H9 (cell line): ENCODE results near the gene IFNAR2. TPM values are rescaled to one million over a fixed set of nuclear protein-coding genes. Genes with fewer than 3 reads are reported as not detected.

Experiments used
- DNase-seq: peaks from one replicate; pipeline ENCODE4 v3.0.0-alpha.2; 2017
- H2AFZ ChIP-seq: one replicate; pipeline ENCODE4 v1.6.1; 2013; ENCODE audit warnings: mild to moderate bottlenecking, low read length, control low read depth, moderate library complexity
- H2AK5ac ChIP-seq: 2 replicates; pipeline ENCODE4 v1.6.1; 2013; ENCODE audit warnings: low read length, control low read depth, mixed read lengths; ENCODE audit not compliant: insufficient read length
- H2BK120ac ChIP-seq: one replicate; pipeline ENCODE4 v1.6.1; 2013; ENCODE audit warnings: low read depth, mild to moderate bottlenecking, low read length, control low read depth, inconsistent platforms; ENCODE audit not compliant: poor library complexity, severe bottlenecking
- H2BK12ac ChIP-seq: 2 replicates; pipeline ENCODE4 v1.6.1; 2013; ENCODE audit warnings: low read length, control low read depth, mixed read lengths, low read depth; ENCODE audit not compliant: insufficient read length
- H2BK15ac ChIP-seq: 2 replicates; pipeline ENCODE4 v1.6.1; 2013; ENCODE audit warnings: low read depth, low read length, control low read depth
- H2BK20ac ChIP-seq: one replicate; pipeline ENCODE4 v1.6.1; 2013; ENCODE audit warnings: low read depth, mild to moderate bottlenecking, low read length, control low read depth, inconsistent platforms; ENCODE audit not compliant: poor library complexity, severe bottlenecking
- H2BK5ac ChIP-seq: 2 replicates; pipeline ENCODE4 v1.6.1; 2013; ENCODE audit warnings: low read length, control low read depth, mixed read lengths; ENCODE audit not compliant: insufficient read length
- H3K14ac ChIP-seq: 2 replicates; pipeline ENCODE4 v1.6.1; 2013; ENCODE audit warnings: low read length, control low read depth; ENCODE audit not compliant: insufficient read depth
- H3K18ac ChIP-seq: 2 replicates; pipeline ENCODE4 v1.6.1; 2013; ENCODE audit warnings: low read depth, mild to moderate bottlenecking, mixed read lengths, low read length, control low read depth; ENCODE audit not compliant: insufficient read length
- H3K23ac ChIP-seq: 2 replicates; pipeline ENCODE4 v1.6.1; 2013; ENCODE audit warnings: low read length, control low read depth, mixed read lengths, low read depth; ENCODE audit not compliant: insufficient read length
- H3K23me2 ChIP-seq: 2 replicates; pipeline ENCODE4 v1.6.1; 2013; ENCODE audit warnings: low read depth, mild to moderate bottlenecking, mixed read lengths, low read length, control low read depth; ENCODE audit not compliant: insufficient read length, poor library complexity, severe bottlenecking
- H3K27ac ChIP-seq: 2 replicates; pipeline ENCODE4 v1.5.1; 2013; ENCODE audit warnings: low read length, control low read depth, mixed read lengths, low read depth; ENCODE audit not compliant: insufficient read length
- H3K27me3 ChIP-seq: 2 replicates; pipeline ENCODE4 v1.6.1; 2013; ENCODE audit warnings: low read length, control low read depth, inconsistent platforms; ENCODE audit not compliant: insufficient read depth
- H3K4ac ChIP-seq: 2 replicates; pipeline ENCODE4 v1.6.1; 2013; ENCODE audit warnings: low read depth, mild to moderate bottlenecking, control low read depth, inconsistent platforms, low read length, moderate library complexity
- H3K4me1 ChIP-seq: 2 replicates; pipeline ENCODE4 v1.6.1; 2013; ENCODE audit warnings: low read length, control low read depth, inconsistent platforms; ENCODE audit not compliant: insufficient read depth
- H3K4me2 ChIP-seq: 2 replicates; pipeline ENCODE4 v1.6.1; 2013; ENCODE audit warnings: low read length, control low read depth, mixed read lengths; ENCODE audit not compliant: insufficient read length, insufficient read depth
- H3K56ac ChIP-seq: 2 replicates; pipeline ENCODE4 v1.6.1; 2013; ENCODE audit warnings: low read depth, mild to moderate bottlenecking, mixed read lengths, low read length, control low read depth; ENCODE audit not compliant: insufficient read length
- H3K79me1 ChIP-seq: 2 replicates; pipeline ENCODE4 v1.6.1; 2013; ENCODE audit warnings: low read depth, mild to moderate bottlenecking, moderate library complexity, low read length, control low read depth, inconsistent platforms; ENCODE audit not compliant: insufficient read depth, poor library complexity, severe bottlenecking
- H3K79me2 ChIP-seq: 2 replicates; pipeline ENCODE4 v1.6.1; 2013; ENCODE audit warnings: low read length, control low read depth, inconsistent platforms; ENCODE audit not compliant: insufficient read depth
- H3K9ac ChIP-seq: 2 replicates; pipeline ENCODE4 v1.6.1; 2013; ENCODE audit warnings: low read length, control low read depth, mixed read lengths; ENCODE audit not compliant: insufficient read length; ENCODE audit errors: extremely low read depth
- H3K9me3 ChIP-seq: one replicate; pipeline ENCODE4 v1.6.1; 2013; ENCODE audit warnings: low read depth, low read length, inconsistent platforms; ENCODE audit not compliant: control insufficient read depth
- H3T11ph ChIP-seq: one replicate; pipeline ENCODE4 v1.6.1; 2013; ENCODE audit warnings: mild to moderate bottlenecking, low read length, control low read depth, inconsistent platforms
- H4K20me1 ChIP-seq: one replicate; pipeline ENCODE4 v1.6.1; 2013; ENCODE audit not compliant: control insufficient read depth, insufficient read length, insufficient read depth
- H4K5ac ChIP-seq: 2 replicates; pipeline ENCODE4 v1.6.1; 2013; ENCODE audit warnings: low read depth, mild to moderate bottlenecking, mixed read lengths, low read length, control low read depth; ENCODE audit not compliant: insufficient read length
- H4K8ac ChIP-seq: replicated peaks from 2 replicates; pipeline ENCODE4 v1.6.1; 2013; ENCODE audit warnings: low read length, control low read depth, mixed read lengths, low read depth; ENCODE audit not compliant: insufficient read length
- H4K91ac ChIP-seq: 2 replicates; pipeline ENCODE4 v1.6.1; 2013; ENCODE audit warnings: low read depth, mild to moderate bottlenecking, moderate library complexity, mixed read lengths, low read length, control low read depth; ENCODE audit not compliant: insufficient read length
- H3K27ac Mint-ChIP-seq, 3 experiments: 2 replicates in 2 of 3; 3 replicates in 1 of 3; pipeline ENCODE4 v1.8.0; 2020 to 2021; ENCODE audit warnings: mixed read lengths in 3 of 3, mild to moderate bottlenecking in 1 of 3, moderate library complexity in 1 of 3
- H3K27me3 Mint-ChIP-seq: 2 replicates; pipeline ENCODE4 v1.8.0; 2021; ENCODE audit warnings: low read depth, mild to moderate bottlenecking, moderate library complexity, mixed read lengths
- H3K36me3 Mint-ChIP-seq, 3 experiments: 2 replicates in 2 of 3; 3 replicates in 1 of 3; pipeline ENCODE4 v1.8.0; 2020 to 2021; ENCODE audit warnings: low read depth in 3 of 3, mixed read lengths in 3 of 3; ENCODE audit not compliant: insufficient read depth in 1 of 3
- H3K4me1 Mint-ChIP-seq, 2 experiments: 2 replicates each; pipeline ENCODE4 v1.8.0; 2020; ENCODE audit warnings: mixed read lengths in 2 of 2
- H3K4me3 Mint-ChIP-seq, 2 experiments: 2 replicates in 1 of 2; 3 replicates in 1 of 2; pipeline ENCODE4 v1.8.0; 2020 to 2021; ENCODE audit warnings: mild to moderate bottlenecking in 2 of 2, mixed read lengths in 2 of 2, moderate library complexity in 1 of 2
- H3K9me3 Mint-ChIP-seq, 2 experiments: 2 replicates in 1 of 2; 3 replicates in 1 of 2; pipeline ENCODE4 v1.8.0; 2020; ENCODE audit warnings: mild to moderate bottlenecking in 2 of 2, mixed read lengths in 2 of 2, moderate library complexity in 1 of 2
- WGBS: extraction: QIAGEN DNeasy Blood & Tissue Kit; methylation state at CpG from one replicate; pipeline ENCODE4 v1.1.7; 2013; ENCODE audit warnings: missing lambda C conversion rate, low lambda C conversion rate, mixed read lengths; ENCODE audit not compliant: insufficient read length; ENCODE audit errors: extremely low coverage; 5-methylcytosine and 5-hydroxymethylcytosine counted together
- total RNA-seq: library from RNA; stranded (reverse); gene quantifications from 2 replicates; pipeline ENCODE4 v1.2.1, GENCODE V29; 2021
- TF ChIP-seq, protein P1 (sequence below): fragments of 200-600 bp; sonication (generic); conservative IDR thresholded peaks from 3 replicates; pipeline ENCODE4 v1.8.0; 2021; ENCODE audit warnings: antibody characterized with exemption, mild to moderate bottlenecking

The IFNAR2 gene
- total RNA-seq, 1 experiment from 2014 or later: 14.4 TPM

DNA sequence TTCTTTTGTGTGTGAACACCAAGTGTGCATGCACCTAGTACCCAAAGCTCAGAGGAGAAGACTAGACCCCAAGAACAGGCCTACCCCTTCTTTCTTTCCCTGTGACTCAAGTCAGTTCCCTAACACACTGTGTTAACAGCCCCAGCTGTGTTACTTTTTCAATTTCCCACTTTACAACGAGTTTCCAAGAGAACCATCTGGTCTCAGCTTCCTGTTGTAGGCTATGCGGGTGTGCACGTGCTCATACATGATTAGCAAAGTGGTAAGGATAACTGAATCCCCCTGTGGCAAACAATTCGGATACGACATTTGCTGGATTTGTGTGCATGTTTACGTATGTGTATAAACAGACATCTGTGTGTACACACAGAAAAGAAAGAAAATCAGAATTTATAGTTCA, 17.9 kb downstream of the IFNAR2 start:
- no peaks in the 10 kb centered on the region for H3K79me1 ChIP-seq
- no peak overlapping the region for H3K9ac ChIP-seq
- no peaks in the 10 kb centered on the region for H3K23me2 ChIP-seq
- no peak overlapping the region for H2AFZ ChIP-seq
- no peak overlapping the region for H3K4ac ChIP-seq
- no peak overlapping the region for H3K4me2 ChIP-seq
- H3K27ac ChIP-seq: no peak overlapping the region
- no peak overlapping the region for H2BK15ac ChIP-seq
- H4K5ac ChIP-seq: no peak overlapping the region
- no peaks in the 10 kb centered on the region for H3K27me3 ChIP-seq
- H3K4me1 ChIP-seq: no peaks in the 10 kb centered on the region
- H3K27me3 Mint-ChIP-seq: no peaks in the 10 kb centered on the region
- H3K23ac ChIP-seq: no peak overlapping the region
- H4K91ac ChIP-seq: no peak overlapping the region
- H3K36me3 Mint-ChIP-seq: peaks cover 32 to 79% (median 70%) of the 10 kb centered on the region in 3 experiments
- no peak overlapping the region for H2BK120ac ChIP-seq
- H4K20me1 ChIP-seq: no peaks in the 10 kb centered on the region
- no peak overlapping the region for H2BK5ac ChIP-seq
- H3T11ph ChIP-seq: no peak overlapping the region
- no peak for DNase-seq
- H2BK20ac ChIP-seq: no peak overlapping the region
- TF ChIP-seq, protein P1, sequence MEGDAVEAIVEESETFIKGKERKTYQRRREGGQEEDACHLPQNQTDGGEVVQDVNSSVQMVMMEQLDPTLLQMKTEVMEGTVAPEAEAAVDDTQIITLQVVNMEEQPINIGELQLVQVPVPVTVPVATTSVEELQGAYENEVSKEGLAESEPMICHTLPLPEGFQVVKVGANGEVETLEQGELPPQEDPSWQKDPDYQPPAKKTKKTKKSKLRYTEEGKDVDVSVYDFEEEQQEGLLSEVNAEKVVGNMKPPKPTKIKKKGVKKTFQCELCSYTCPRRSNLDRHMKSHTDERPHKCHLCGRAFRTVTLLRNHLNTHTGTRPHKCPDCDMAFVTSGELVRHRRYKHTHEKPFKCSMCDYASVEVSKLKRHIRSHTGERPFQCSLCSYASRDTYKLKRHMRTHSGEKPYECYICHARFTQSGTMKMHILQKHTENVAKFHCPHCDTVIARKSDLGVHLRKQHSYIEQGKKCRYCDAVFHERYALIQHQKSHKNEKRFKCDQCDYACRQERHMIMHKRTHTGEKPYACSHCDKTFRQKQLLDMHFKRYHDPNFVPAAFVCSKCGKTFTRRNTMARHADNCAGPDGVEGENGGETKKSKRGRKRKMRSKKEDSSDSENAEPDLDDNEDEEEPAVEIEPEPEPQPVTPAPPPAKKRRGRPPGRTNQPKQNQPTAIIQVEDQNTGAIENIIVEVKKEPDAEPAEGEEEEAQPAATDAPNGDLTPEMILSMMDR: no peak
- WGBS: no CpG with 5 or more reads among the region's 6 CpGs
- peaks cover 0 to 2% of the 10 kb centered on the region in 2 experiments; a peak in 1 of 4 replicates for H3K4me1 Mint-ChIP-seq
- no peak overlapping the region for H3K56ac ChIP-seq
- no peak overlapping the region for H4K8ac ChIP-seq
- no peaks in the 10 kb centered on the region for H3K9me3 Mint-ChIP-seq
- H3K18ac ChIP-seq: no peak overlapping the region
- H3K4me3 Mint-ChIP-seq: no peak overlapping the region
- H3K14ac ChIP-seq: no peak overlapping the region
- H3K9me3 ChIP-seq: no peaks in the 10 kb centered on the region
- no peak overlapping the region for H2AK5ac ChIP-seq
- H3K27ac Mint-ChIP-seq: no peak overlapping the region
- no peaks in the 10 kb centered on the region for H3K79me2 ChIP-seq
- no peak overlapping the region for H2BK12ac ChIP-seq
